HCT116 (cell line): ENCODE results near the gene CMTM8.

Experiments used
- RAD21 ChIP-seq: IDR thresholded peaks from 2 replicates; pipeline ENCODE4 v1.6.1; 2012; ENCODE audit warnings: low read depth, mild to moderate bottlenecking
- TF ChIP-seq, protein P1 (sequence below), 3 experiments: fragments of 200-600 bp in 1 of 3; sonication (generic) in 1 of 3; IDR thresholded peaks in 2 of 3; conservative IDR thresholded peaks in 1 of 3; 2 replicates each; pipeline ENCODE4 v1.5.1; 2012 to 2017; ENCODE audit warnings: low read depth in 2 of 3, low read length in 2 of 3, antibody characterized with exemption in 1 of 3, borderline replicate concordance in 1 of 3, control low read depth in 1 of 3, mild to moderate bottlenecking in 1 of 3, mixed read lengths in 1 of 3, mixed run types in 1 of 3, moderate library complexity in 1 of 3; ENCODE audit not compliant: insufficient read depth in 1 of 3

- no peak for TF ChIP-seq RAD21
- TF ChIP-seq, protein P1, sequence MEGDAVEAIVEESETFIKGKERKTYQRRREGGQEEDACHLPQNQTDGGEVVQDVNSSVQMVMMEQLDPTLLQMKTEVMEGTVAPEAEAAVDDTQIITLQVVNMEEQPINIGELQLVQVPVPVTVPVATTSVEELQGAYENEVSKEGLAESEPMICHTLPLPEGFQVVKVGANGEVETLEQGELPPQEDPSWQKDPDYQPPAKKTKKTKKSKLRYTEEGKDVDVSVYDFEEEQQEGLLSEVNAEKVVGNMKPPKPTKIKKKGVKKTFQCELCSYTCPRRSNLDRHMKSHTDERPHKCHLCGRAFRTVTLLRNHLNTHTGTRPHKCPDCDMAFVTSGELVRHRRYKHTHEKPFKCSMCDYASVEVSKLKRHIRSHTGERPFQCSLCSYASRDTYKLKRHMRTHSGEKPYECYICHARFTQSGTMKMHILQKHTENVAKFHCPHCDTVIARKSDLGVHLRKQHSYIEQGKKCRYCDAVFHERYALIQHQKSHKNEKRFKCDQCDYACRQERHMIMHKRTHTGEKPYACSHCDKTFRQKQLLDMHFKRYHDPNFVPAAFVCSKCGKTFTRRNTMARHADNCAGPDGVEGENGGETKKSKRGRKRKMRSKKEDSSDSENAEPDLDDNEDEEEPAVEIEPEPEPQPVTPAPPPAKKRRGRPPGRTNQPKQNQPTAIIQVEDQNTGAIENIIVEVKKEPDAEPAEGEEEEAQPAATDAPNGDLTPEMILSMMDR (IDR thresholded peaks at IDR 0.05 in 2 of 3, conservative IDR thresholded peaks at IDR 0.05 in 1 of 3; ENCODE audit: borderline replicate concordance in 1 of 3, insufficient read depth in 1 of 3, low read depth in 2 of 3, low read length in 2 of 3), result no peak
These were observed 2.1 kb upstream of the CMTM8 start for GRCh38 chr3:32236377-32236776.
